ENCODE measurements around the gene NOTCH1.

Gene NOTCH1

GRCh38 chr9:136525207-136525606, 20.6 kb downstream of the NOTCH1 start:
- Histone ChIP-seq H3K4me1 (ENCODE audit: control insufficient read depth, insufficient read depth, low read length) (peaks cover 19% of the 10 kb centered on the region), H3K36me3 (ENCODE audit: insufficient read depth, low read length) (peaks cover 3% of the 10 kb centered on the region), H3K4me2 (ENCODE audit: low read length) (no peak overlapping the region), H3K27me3 (ENCODE audit: control insufficient read depth, insufficient read depth, low read length) (peaks cover 5% of the 10 kb centered on the region), H3K4me3 (ENCODE audit: low read length) (no peak overlapping the region), H3K9ac (ENCODE audit: low read depth, low read length) (no peak overlapping the region), H3K9me3 (replicated peaks; ENCODE audit: low read length) (no peaks in the 10 kb centered on the region)

- H3K36me3 ChIP-seq (ENCODE audit: insufficient read depth, low read length): peaks cover 13% of the 10 kb centered on the region
- no peak overlapping the region for H3K4me2 ChIP-seq (ENCODE audit: low read length)
- H3K4me1 ChIP-seq (ENCODE audit: control insufficient read depth, insufficient read depth, low read length): peaks cover 15% of the 10 kb centered on the region
- no peaks in the 10 kb centered on the region for H3K9me3 ChIP-seq (replicated peaks; ENCODE audit: low read length)
- H3K4me3 ChIP-seq (ENCODE audit: low read length): no peak overlapping the region
- H3K27me3 ChIP-seq (ENCODE audit: control insufficient read depth, insufficient read depth, low read length): peaks cover 5% of the 10 kb centered on the region
- no peak overlapping the region for H3K9ac ChIP-seq (ENCODE audit: low read depth, low read length)
These were observed 23.3 kb downstream of the NOTCH1 start for GRCh38 chr9:136522314-136523237.

DNA sequence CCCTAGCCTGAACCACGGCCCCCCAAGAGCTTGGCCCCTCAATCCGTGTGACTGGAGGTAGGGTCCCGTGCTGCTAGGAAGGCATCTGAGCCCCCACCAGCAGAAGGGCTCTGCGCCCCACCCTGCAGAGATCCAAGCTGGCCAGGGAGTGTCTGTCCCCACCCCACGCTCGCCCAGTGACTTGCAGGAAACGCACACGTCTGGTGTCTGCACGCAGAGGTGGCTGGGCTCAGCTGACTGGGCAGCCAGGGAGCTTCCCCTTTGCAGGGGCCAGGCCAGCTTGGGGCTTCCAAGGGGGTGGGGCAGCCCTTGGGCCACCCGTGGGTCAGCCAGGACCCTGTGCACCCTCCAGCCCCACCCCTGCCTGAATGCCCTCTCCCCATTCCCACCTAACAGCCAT, 24.3 kb downstream of the NOTCH1 start:
- no peaks in the 10 kb centered on the region for H3K9me3 ChIP-seq (replicated peaks; ENCODE audit: low read length)
- no peak overlapping the region for H3K4me3 ChIP-seq (ENCODE audit: low read length)
- no peak overlapping the region for H3K4me2 ChIP-seq (ENCODE audit: low read length)
- H3K4me1 ChIP-seq (ENCODE audit: control insufficient read depth, insufficient read depth, low read length): peaks cover 13% of the 10 kb centered on the region
- H3K36me3 ChIP-seq (ENCODE audit: insufficient read depth, low read length): peaks cover 15% of the 10 kb centered on the region
- peaks cover 5% of the 10 kb centered on the region for H3K27me3 ChIP-seq (ENCODE audit: control insufficient read depth, insufficient read depth, low read length)
- no peak overlapping the region for H3K9ac ChIP-seq (ENCODE audit: low read depth, low read length)

GRCh38 chr9:136520053-136520540, 25.8 kb downstream of the NOTCH1 start:
- H3K27me3 ChIP-seq (ENCODE audit: control insufficient read depth, insufficient read depth, low read length): peaks cover 2% of the 10 kb centered on the region
- H3K9me3 ChIP-seq (replicated peaks; ENCODE audit: low read length): no peaks in the 10 kb centered on the region
- H3K4me2 ChIP-seq (ENCODE audit: low read length): no peak overlapping the region
- no peak overlapping the region for H3K4me3 ChIP-seq (ENCODE audit: low read length)
- H3K9ac ChIP-seq (ENCODE audit: low read depth, low read length): no peak overlapping the region
- peaks cover 15% of the 10 kb centered on the region for H3K36me3 ChIP-seq (ENCODE audit: insufficient read depth, low read length)
- H3K4me1 ChIP-seq (ENCODE audit: control insufficient read depth, insufficient read depth, low read length): peaks cover 8% of the 10 kb centered on the region

GRCh38 chr9:136519263-136520052, 26.4 kb downstream of the NOTCH1 start:
- Histone ChIP-seq H3K9ac (ENCODE audit: low read depth, low read length) (no peak overlapping the region), H3K27me3 (ENCODE audit: control insufficient read depth, insufficient read depth, low read length) (no peaks in the 10 kb centered on the region), H3K4me1 (ENCODE audit: control insufficient read depth, insufficient read depth, low read length) (peaks cover 8% of the 10 kb centered on the region), H3K4me2 (ENCODE audit: low read length) (no peak overlapping the region), H3K9me3 (replicated peaks; ENCODE audit: low read length) (no peaks in the 10 kb centered on the region), H3K36me3 (ENCODE audit: insufficient read depth, low read length) (peaks cover 15% of the 10 kb centered on the region), H3K4me3 (ENCODE audit: low read length) (no peak overlapping the region)

DNA sequence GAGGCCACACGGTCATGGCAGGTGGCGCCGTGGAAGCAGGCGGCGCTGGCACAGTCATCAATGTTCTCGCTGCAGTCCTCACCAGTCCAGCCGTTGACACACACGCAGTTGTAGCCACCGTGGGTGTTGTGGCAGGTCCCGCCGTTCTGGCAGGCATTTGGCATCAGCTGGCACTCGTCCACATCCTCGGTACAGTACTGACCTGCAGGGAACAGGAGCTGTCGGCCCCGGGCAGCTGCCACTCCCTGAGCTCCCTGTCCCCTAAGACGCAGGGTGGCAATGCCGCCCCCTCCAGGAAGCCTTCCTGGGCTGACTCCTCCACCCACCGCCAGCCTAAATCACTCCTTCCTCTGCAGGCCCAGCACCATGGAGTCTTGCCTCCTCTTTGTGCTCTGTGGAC, 27.2 kb downstream of the NOTCH1 start:
- H3K27me3 ChIP-seq (ENCODE audit: control insufficient read depth, insufficient read depth, low read length): no peaks in the 10 kb centered on the region
- H3K9ac ChIP-seq (ENCODE audit: low read depth, low read length): no peak overlapping the region
- peaks cover 15% of the 10 kb centered on the region for H3K36me3 ChIP-seq (ENCODE audit: insufficient read depth, low read length)
- H3K4me3 ChIP-seq (ENCODE audit: low read length): no peak overlapping the region
- H3K4me1 ChIP-seq (ENCODE audit: control insufficient read depth, insufficient read depth, low read length): peaks cover under 1% of the 10 kb centered on the region
- no peak overlapping the region for H3K4me2 ChIP-seq (ENCODE audit: low read length)
- no peaks in the 10 kb centered on the region for H3K9me3 ChIP-seq (replicated peaks; ENCODE audit: low read length)

GRCh38 chr9:136517950-136518349, 27.9 kb downstream of the NOTCH1 start:
- no peak overlapping the region for H3K4me3 ChIP-seq (ENCODE audit: low read length)
- H3K4me2 ChIP-seq (ENCODE audit: low read length): no peak overlapping the region
- peaks cover 17% of the 10 kb centered on the region for H3K36me3 ChIP-seq (ENCODE audit: insufficient read depth, low read length)
- no peak overlapping the region for H3K9ac ChIP-seq (ENCODE audit: low read depth, low read length)
- no peaks in the 10 kb centered on the region for H3K27me3 ChIP-seq (ENCODE audit: control insufficient read depth, insufficient read depth, low read length)
- H3K9me3 ChIP-seq (replicated peaks; ENCODE audit: low read length): no peaks in the 10 kb centered on the region
- no peaks in the 10 kb centered on the region for H3K4me1 ChIP-seq (ENCODE audit: control insufficient read depth, insufficient read depth, low read length)

DNA sequence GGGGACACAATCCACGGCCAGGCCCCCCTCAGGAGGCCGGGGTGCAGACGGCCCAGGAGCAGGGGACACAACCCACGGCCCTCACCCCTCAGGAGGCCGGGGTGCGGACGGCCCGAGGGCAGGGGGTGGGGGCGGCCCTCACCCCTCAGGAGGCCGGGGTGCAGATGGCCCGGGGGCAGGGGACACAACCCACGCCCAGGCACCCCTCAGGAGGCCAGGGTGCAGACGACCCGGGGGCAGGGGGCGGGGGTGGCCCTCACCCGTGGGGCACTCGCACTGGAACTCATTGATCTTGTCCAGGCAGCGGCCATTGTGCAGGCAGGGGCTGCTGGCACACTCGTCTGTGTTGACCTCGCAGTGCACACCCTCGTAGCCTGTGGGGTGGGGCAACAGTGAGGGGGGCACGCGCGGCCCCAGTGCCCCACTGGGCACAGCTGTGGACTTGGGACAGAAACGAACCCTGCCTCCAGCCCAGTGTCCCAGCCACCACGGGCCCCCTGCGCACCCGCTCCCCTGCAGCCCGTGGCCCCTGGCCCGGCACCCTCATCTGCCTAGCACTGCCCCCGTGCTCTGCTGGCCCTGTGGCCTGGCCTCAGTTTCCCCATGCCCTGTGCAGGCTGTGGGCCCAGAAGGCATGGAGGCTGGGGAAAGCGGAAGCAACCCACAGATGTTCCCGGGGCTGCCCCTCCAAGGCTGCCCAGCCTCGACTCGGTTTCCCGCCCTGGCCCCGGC, 28.7 kb downstream of the NOTCH1 start:
- Histone ChIP-seq H3K4me1 (ENCODE audit: control insufficient read depth, insufficient read depth, low read length) (no peaks in the 10 kb centered on the region), H3K9me3 (replicated peaks; ENCODE audit: low read length) (no peaks in the 10 kb centered on the region), H3K9ac (ENCODE audit: low read depth, low read length) (no peak overlapping the region), H3K36me3 (ENCODE audit: insufficient read depth, low read length) (peaks cover 17% of the 10 kb centered on the region), H3K4me3 (ENCODE audit: low read length) (no peak overlapping the region), H3K4me2 (ENCODE audit: low read length) (no peak overlapping the region), H3K27me3 (ENCODE audit: control insufficient read depth, insufficient read depth, low read length) (no peaks in the 10 kb centered on the region)

DNA sequence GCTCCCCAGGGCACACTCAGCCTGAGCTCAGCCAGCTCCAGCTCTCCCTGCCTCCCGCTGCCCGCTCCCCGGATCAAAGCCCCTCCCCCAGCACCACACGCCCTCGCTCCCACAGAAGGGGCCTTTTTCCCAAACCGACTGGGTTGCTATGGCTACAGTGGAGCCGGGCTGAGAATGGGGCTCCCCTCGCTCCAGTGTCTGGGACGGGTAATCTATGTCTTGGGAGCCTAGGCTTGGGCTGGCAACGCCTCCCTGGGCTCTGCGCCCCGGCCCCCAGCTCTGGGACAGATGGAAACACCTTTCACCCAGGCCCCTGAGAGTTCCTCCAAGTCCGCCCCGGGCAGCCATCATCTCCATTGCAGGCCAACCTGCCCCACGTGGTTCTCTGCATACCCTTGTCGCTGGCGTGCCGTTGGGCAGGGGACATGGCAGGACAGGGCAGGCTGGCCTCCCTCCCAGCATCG, 29.6 kb downstream of the NOTCH1 start:
- H3K9me3 ChIP-seq (replicated peaks; ENCODE audit: low read length): no peaks in the 10 kb centered on the region
- H3K36me3 ChIP-seq (ENCODE audit: insufficient read depth, low read length): peaks cover 17% of the 10 kb centered on the region
- no peak overlapping the region for H3K4me3 ChIP-seq (ENCODE audit: low read length)
- no peak overlapping the region for H3K9ac ChIP-seq (ENCODE audit: low read depth, low read length)
- no peak overlapping the region for H3K4me2 ChIP-seq (ENCODE audit: low read length)
- no peaks in the 10 kb centered on the region for H3K4me1 ChIP-seq (ENCODE audit: control insufficient read depth, insufficient read depth, low read length)
- no peaks in the 10 kb centered on the region for H3K27me3 ChIP-seq (ENCODE audit: control insufficient read depth, insufficient read depth, low read length)

GRCh38 chr9:136515276-136515675, 30.6 kb downstream of the NOTCH1 start:
- Histone ChIP-seq H3K4me3 (ENCODE audit: low read length) (no peak overlapping the region), H3K9ac (ENCODE audit: low read depth, low read length) (no peak overlapping the region), H3K27me3 (ENCODE audit: control insufficient read depth, insufficient read depth, low read length) (no peaks in the 10 kb centered on the region), H3K36me3 (ENCODE audit: insufficient read depth, low read length) (peaks cover 17% of the 10 kb centered on the region), H3K9me3 (replicated peaks; ENCODE audit: low read length) (no peaks in the 10 kb centered on the region), H3K4me2 (ENCODE audit: low read length) (no peak overlapping the region), H3K4me1 (ENCODE audit: control insufficient read depth, insufficient read depth, low read length) (no peaks in the 10 kb centered on the region)
